Stomach (tissue), 9 donors: Measurements from ENCODE around the gene TYROBP. TPM values are rescaled to one million over a fixed set of nuclear protein-coding genes. Genes with fewer than 3 reads are reported as not detected.
"Not testable (repeated sequence)": the region's sequence is repeated elsewhere in the genome, so short reads cannot be mapped to it uniquely, and the experiment has no call there.

ENCODE experiments used
- DNase-seq, 2 donors: peaks; one replicate each; pipeline versions ENCODE4 v3.0.0 to v3.0.0-alpha.2; 2013 to 2019
- H3K27ac ChIP-seq, 5 donors: fragments of 200-600 bp in 4 of 5; sonication (generic) in 4 of 5; one replicate each; pipeline ENCODE4 v1.5.1; 2013 to 2019; ENCODE audit warnings: mild to moderate bottlenecking in 1 of 5, moderate library complexity in 1 of 5
- H3K27me3 ChIP-seq, 3 donors: fragments of 200-600 bp; sonication (generic); one replicate each; pipeline ENCODE4 v1.5.1; 2017 to 2019; ENCODE audit warnings: mixed run types in 1 of 3
- H3K36me3 ChIP-seq, 4 donors: fragments of 200-600 bp; sonication (generic); 1 replicate in 3 of 4; 2 replicates in 1 of 4; pipeline ENCODE4 v1.5.1; 2016 to 2019
- H3K4me1 ChIP-seq, 4 donors: fragments of 200-600 bp; sonication (generic); one replicate each; pipeline ENCODE4 v1.5.1; 2016 to 2019
- H3K4me3 ChIP-seq, 4 donors: fragments of 200-600 bp; sonication (generic) in 3 of 4; one replicate each; pipeline ENCODE4 v1.5.1; 2016 to 2019; ENCODE audit warnings: mild to moderate bottlenecking in 1 of 4
- H3K9me3 ChIP-seq, 4 donors: fragments of 200-600 bp; sonication (generic); one replicate each; pipeline ENCODE4 v1.5.1; 2016 to 2019
- CTCF ChIP-seq, 7 experiments: fragments of 450-650 bp in 4 of 7; fragments of 200-600 bp in 3 of 7; sonication (generic) in 3 of 7; IDR thresholded peaks; one replicate each; pipeline ENCODE4 v1.5.1; 2016 to 2019; ENCODE audit warnings: antibody characterized with exemption in 7 of 7, control low read depth in 2 of 7, mild to moderate bottlenecking in 1 of 7
- EP300 ChIP-seq: sonication (generic); formaldehyde crosslinking; IDR thresholded peaks from one replicate; pipeline ENCODE4 v1.6.1; 2017; ENCODE audit warnings: antibody characterized with exemption
- POLR2A ChIP-seq, 4 donors: fragments of 450-650 bp; IDR thresholded peaks; one replicate each; pipeline ENCODE4 v1.6.1; 2016; ENCODE audit warnings: antibody characterized with exemption in 4 of 4, control low read depth in 2 of 4, mild to moderate bottlenecking in 1 of 4, moderate library complexity in 1 of 4
- POLR2AphosphoS5 ChIP-seq, 3 donors: sonication (generic); formaldehyde crosslinking; IDR thresholded peaks; one replicate each; pipeline ENCODE4 v1.6.1; 2016; ENCODE audit warnings: antibody characterized with exemption in 3 of 3
- WGBS, 5 donors: extraction: QIAGEN DNeasy Blood & Tissue Kit in 3 of 5; methylation state at CpG; one replicate each; pipeline versions ENCODE4 v1.1.5 to v1.1.7; 2013 to 2018; 5-methylcytosine and 5-hydroxymethylcytosine counted together
- intact Hi-C: fragments of 100-400 bp; cut with DNase I; formaldehyde crosslinking; loops from one replicate; pipeline ENCODE4 v1.15.1; 2023; ENCODE audit warnings: low total_unique reads
- polyA plus RNA-seq, 3 donors: library from polyadenylated mRNA; stranded (reverse); fragments of 200-250 nt; gene quantifications; one replicate each; pipeline ENCODE4 v1.2.3, GENCODE V29; 2013
- total RNA-seq, 5 donors: library from RNA; depleted of rRNA; stranded (reverse); fragments of >200 nt; gene quantifications; one replicate each; pipeline versions ENCODE4 v1.1.0 to v1.2.3, GENCODE V29; 2014 to 2016
- donor health status: healthy with polysubstance abuse.
- donor health status: Bipolar disorder and iron deficiency.
- donor health status: healthy.

The TYROBP gene
- total and polyA plus RNA-seq, 8 donors, result 9.4 to 106 (median 55.4) TPM; not detected in 2

GRCh38 chr19:35879068-35879467 is 29.0 kb downstream of the TYROBP start:
- Histone ChIP-seq H3K36me3 (peaks cover 0 to 20% (median 0%) of the 10 kb centered on the region in 4 donors), H3K9me3 (no peaks in the 10 kb centered on the region), H3K27ac (no peak overlapping the region), H3K27me3 (peaks cover 0 to 24% (median 0%) of the 10 kb centered on the region in 3 donors), H3K4me1 (peaks cover 0 to 10% (median 2%) of the 10 kb centered on the region in 4 donors), H3K4me3 (no peak overlapping the region)
- no peak for DNase-seq
- TF ChIP-seq POLR2AphosphoS5 (IDR thresholded peaks at IDR 0.05) (no peak), EP300 (no peak), CTCF (IDR thresholded peaks at IDR 0.05) (no peak), POLR2A (IDR thresholded peaks at IDR 0.05) (no peak)
- WGBS, 5 donors, result 47 to 69% (median 61%) methylated on average over 15 to 23 of the region's 23 CpGs
- intact Hi-C loops, result no loop called here

- Histone ChIP-seq H3K36me3 (peaks cover 0 to 20% (median 3%) of the 10 kb centered on the region in 4 donors), H3K27me3 (peaks cover 0 to 47% (median 11%) of the 10 kb centered on the region in 3 donors), H3K9me3 (no peaks in the 10 kb centered on the region), H3K27ac (no peak overlapping the region), H3K4me3 (no peak overlapping the region), H3K4me1 (peaks cover 7 to 14% (median 10%) of the 10 kb centered on the region in 4 donors)
- DNase-seq, result no peak
- TF ChIP-seq POLR2AphosphoS5 (IDR thresholded peaks at IDR 0.05) (no peak), EP300 (no peak), CTCF (IDR thresholded peaks at IDR 0.05) (no peak), POLR2A (IDR thresholded peaks at IDR 0.05) (no peak)
- intact Hi-C loops, result no loop called here
- WGBS, 5 donors, result 90 to 96% (median 94%) methylated on average over 26 to 32 of the region's 32 CpGs
Measured at GRCh38 chr19:35874392-35874930, 33.6 kb downstream of the TYROBP start.

- no peak for TF ChIP-seq EP300
- H3K27ac ChIP-seq, result no peak overlapping the region
- WGBS, 5 donors, result 74 to 86% (median 78%) methylated on average over 5 of the region's 5 CpGs
- H3K4me3 ChIP-seq, result no peak overlapping the region
- intact Hi-C loops, result no loop called here
- H3K4me1 ChIP-seq, result peaks cover 21 to 27% (median 24%) of the 10 kb centered on the region in 4 donors
- peaks cover 0 to 20% (median 3%) of the 10 kb centered on the region in 4 donors for H3K36me3 ChIP-seq
- H3K27me3 ChIP-seq, result peaks cover 0 to 53% (median 17%) of the 10 kb centered on the region in 3 donors
- H3K9me3 ChIP-seq, result no peaks in the 10 kb centered on the region
- no peak for DNase-seq
Measured at GRCh38 chr19:35872180-35872579, 35.9 kb downstream of the TYROBP start.

GRCh38 chr19:35871611-35872010 is 36.5 kb downstream of the TYROBP start:
- no peak for TF ChIP-seq POLR2AphosphoS5 (IDR thresholded peaks at IDR 0.05)
- no peak for TF ChIP-seq POLR2A (IDR thresholded peaks at IDR 0.05)
- no peak for TF ChIP-seq CTCF (IDR thresholded peaks at IDR 0.05)
- intact Hi-C loops, result no loop called here
- DNase-seq, result no peak
- 86 to 91% (median 88%) methylated on average over 12 of the region's 12 CpGs for WGBS, 5 donors
- Histone ChIP-seq H3K9me3 (no peaks in the 10 kb centered on the region), H3K4me1 (peaks cover 21 to 27% (median 24%) of the 10 kb centered on the region in 4 donors), H3K4me3 (no peak overlapping the region), H3K27ac (no peak overlapping the region), H3K27me3 (peaks cover 0 to 59% (median 17%) of the 10 kb centered on the region in 3 donors), H3K36me3 (peaks cover 0 to 15% (median 3%) of the 10 kb centered on the region in 4 donors)

GRCh38 chr19:35870798-35871197 is 37.3 kb downstream of the TYROBP start:
- WGBS, 5 donors, result 82 to 92% (median 89%) methylated on average over 11 to 12 of the region's 12 CpGs
- no peak for DNase-seq
- Histone ChIP-seq H3K27ac (no peak overlapping the region), H3K4me3 (no peak overlapping the region), H3K27me3 (peaks cover 0 to 67% (median 17%) of the 10 kb centered on the region in 3 donors), H3K36me3 (peaks cover 0 to 7% (median 3%) of the 10 kb centered on the region in 4 donors), H3K9me3 (no peaks in the 10 kb centered on the region), H3K4me1 (peaks cover 21 to 27% (median 24%) of the 10 kb centered on the region in 4 donors)
- TF ChIP-seq CTCF (IDR thresholded peaks at IDR 0.05), result no peak
- no peak for TF ChIP-seq POLR2AphosphoS5 (IDR thresholded peaks at IDR 0.05)
- TF ChIP-seq EP300, result no peak
- TF ChIP-seq POLR2A (IDR thresholded peaks at IDR 0.05), result no peak
- intact Hi-C loops, result no loop called here

GRCh38 chr19:35870124-35870736 is 37.9 kb downstream of the TYROBP start:
- H3K27me3 ChIP-seq, result peaks cover 0 to 67% (median 17%) of the 10 kb centered on the region in 3 donors
- 42 to 60% (median 54%) methylated on average over 26 of the region's 26 CpGs for WGBS, 5 donors
- H3K4me1 ChIP-seq, result peaks cover 21 to 27% (median 24%) of the 10 kb centered on the region in 4 donors
- H3K27ac ChIP-seq, H3K36me3 ChIP-seq, H3K9me3 ChIP-seq, intact Hi-C loops: not testable (repeated sequence)
- peak overlapping the region; percentile 56 to 63 (median 58) for H3K4me3 ChIP-seq
- peak in 1 of 2 donors; percentile 24 for DNase-seq
